ENCODE results near the gene LCLAT1.

- no peak for TF ChIP-seq ZNF274 (IDR thresholded peaks at IDR 0.05; ENCODE audit: low read depth, low read length)
- no peak for TF ChIP-seq YY1 (IDR thresholded peaks at IDR 0.05; ENCODE audit: insufficient read depth, insufficient read length)
- TF ChIP-seq SUZ12 (IDR thresholded peaks at IDR 0.05; ENCODE audit: extremely low read depth, insufficient read depth, insufficient read length) = no peak
Observed at GRCh38 chr2:30566631-30567030, 119.6 kb downstream of the LCLAT1 start.
